Measurements from ENCODE around the gene ARHGAP22. TPM values are rescaled to one million over a fixed set of nuclear protein-coding genes. Genes with fewer than 3 reads are reported as not detected.

Gene ARHGAP22
- total RNA-seq, 2 experiments from 2014 or later = not detected

- ATAC-seq (ENCODE audit: poor library complexity) (no peak), DNase-seq (no peak)
- POLR2A ChIA-PET = no interaction called here
- no peaks in the 10 kb centered on the region for H3K4me1 Mint-ChIP-seq (ENCODE audit: low read depth)
- no peaks in the 10 kb centered on the region for H3K9me3 ChIP-seq (ENCODE audit: control insufficient read depth in 1 of 2, insufficient read depth in 1 of 2, low read length in 2 of 2)
- H3K9me3 Mint-ChIP-seq = no peaks in the 10 kb centered on the region
- H3K4me1 ChIP-seq (ENCODE audit: insufficient read depth, low read length) = peaks cover 6% of the 10 kb centered on the region
- intact Hi-C loops (cut with DNase I, micrococcal nuclease) = no loop called here
- H3K27ac Mint-ChIP-seq = no peak overlapping the region
- H3K4me3 Mint-ChIP-seq = no peak overlapping the region
- no peaks in the 10 kb centered on the region for H3K36me3 Mint-ChIP-seq (ENCODE audit: low read depth)
- H3K27me3 ChIP-seq (ENCODE audit: control insufficient read depth in 1 of 2, insufficient read depth in 2 of 2, low read length in 2 of 2) = peaks cover 15 to 31% of the 10 kb centered on the region in 2 experiments
- no peaks in the 10 kb centered on the region for H3K36me3 ChIP-seq (ENCODE audit: insufficient read depth, low read length)
- H3K4me3 ChIP-seq (ENCODE audit: low read length) = no peak overlapping the region
- TF ChIP-seq CTCF (IDR thresholded peaks at IDR 0.05) = no peak
- CTCF ChIA-PET = no interaction called here
- H3K27ac ChIP-seq (ENCODE audit: low read depth in 1 of 2, low read length in 2 of 2) = no peak overlapping the region
- H3K27me3 Mint-ChIP-seq = peaks cover 38% of the 10 kb centered on the region
These were observed 2.3 kb downstream of the ARHGAP22 start for GRCh38 chr10:48602401-48603135.

- H3K36me3 Mint-ChIP-seq (ENCODE audit: low read depth) = no peaks in the 10 kb centered on the region
- ATAC-seq (ENCODE audit: poor library complexity) (no peak), DNase-seq (no peak)
- H3K36me3 ChIP-seq (ENCODE audit: insufficient read depth, low read length) = no peaks in the 10 kb centered on the region
- H3K4me3 Mint-ChIP-seq = no peak overlapping the region
- H3K9me3 ChIP-seq (ENCODE audit: control insufficient read depth in 1 of 2, insufficient read depth in 1 of 2, low read length in 2 of 2) = no peaks in the 10 kb centered on the region
- H3K27me3 Mint-ChIP-seq = peaks cover 31% of the 10 kb centered on the region
- no peak for TF ChIP-seq CTCF (IDR thresholded peaks at IDR 0.05)
- H3K27ac ChIP-seq (ENCODE audit: low read depth in 1 of 2, low read length in 2 of 2) = no peak overlapping the region
- H3K27me3 ChIP-seq (ENCODE audit: control insufficient read depth in 1 of 2, insufficient read depth in 2 of 2, low read length in 2 of 2) = peaks cover 11 to 28% of the 10 kb centered on the region in 2 experiments
- intact Hi-C loops (cut with DNase I, micrococcal nuclease) = no loop called here
- no peak overlapping the region for H3K27ac Mint-ChIP-seq
- peaks cover 6% of the 10 kb centered on the region for H3K4me1 ChIP-seq (ENCODE audit: insufficient read depth, low read length)
- no peak overlapping the region for H3K4me3 ChIP-seq (ENCODE audit: low read length)
- no peaks in the 10 kb centered on the region for H3K4me1 Mint-ChIP-seq (ENCODE audit: low read depth)
- no peaks in the 10 kb centered on the region for H3K9me3 Mint-ChIP-seq
- POLR2A ChIA-PET = no interaction called here
- CTCF ChIA-PET = no interaction called here
These were observed 3.1 kb downstream of the ARHGAP22 start for GRCh38 chr10:48601789-48602188.

- CTCF ChIA-PET = no interaction called here
These were observed 4.0 kb downstream of the ARHGAP22 start for GRCh38 chr10:48600645-48601505.

More at GRCh38 chr10:48600645-48601505, 4.0 kb downstream of the ARHGAP22 start:
- Mint-ChIP-seq H3K27ac (no peak overlapping the region), H3K27me3 (peaks cover 22% of the 10 kb centered on the region), H3K36me3 (ENCODE audit: low read depth) (no peaks in the 10 kb centered on the region), H3K9me3 (no peaks in the 10 kb centered on the region), H3K4me1 (ENCODE audit: low read depth) (no peaks in the 10 kb centered on the region), H3K4me3 (no peak overlapping the region)
- Histone ChIP-seq H3K4me1 (ENCODE audit: insufficient read depth, low read length) (peaks cover 6% of the 10 kb centered on the region), H3K27me3 (ENCODE audit: control insufficient read depth in 1 of 2, insufficient read depth in 2 of 2, low read length in 2 of 2) (peaks cover 6 to 19% of the 10 kb centered on the region in 2 experiments), H3K9me3 (ENCODE audit: control insufficient read depth in 1 of 2, insufficient read depth in 1 of 2, low read length in 2 of 2) (no peaks in the 10 kb centered on the region), H3K36me3 (ENCODE audit: insufficient read depth, low read length) (no peaks in the 10 kb centered on the region), H3K4me3 (ENCODE audit: low read length) (no peak overlapping the region), H3K27ac (ENCODE audit: low read depth in 1 of 2, low read length in 2 of 2) (no peak overlapping the region)
- POLR2A ChIA-PET = no interaction called here
- ATAC-seq (ENCODE audit: poor library complexity) (no peak), DNase-seq (no peak)
- TF ChIP-seq CTCF (IDR thresholded peaks at IDR 0.05) = no peak
- intact Hi-C loops (cut with DNase I, micrococcal nuclease) = no loop called here
